CD8-positive, alpha-beta memory T cell (primary cell): Measurements from ENCODE around the gene DUSP7. TPM values are rescaled to one million over a fixed set of nuclear protein-coding genes. Genes with fewer than 3 reads are reported as not detected.

ENCODE experiments used
- CTCF ChIA-PET: fragments of 350-600 bp; sonication (Branson Sonifier 250); formaldehyde crosslinking; loops from one replicate; lab custom pipeline; 2021; ENCODE audit warnings: antibody characterized with exemption; lab: Charles Lee
- POLR2A ChIA-PET: fragments of 350-600 bp; sonication (Branson Sonifier 250); formaldehyde crosslinking; loops from one replicate; lab custom pipeline; 2021; ENCODE audit warnings: antibody characterized with exemption; lab: Charles Lee
- DNase-seq, 5 donors: peaks; one replicate each; pipeline versions ENCODE4 v3.0.0 to v3.0.0-alpha.2; 2020 to 2022; ENCODE audit warnings: mixed read lengths in 1 of 5
- H3K27ac ChIP-seq: one replicate; pipeline ENCODE4 v1.7.0; 2013; ENCODE audit warnings: low read depth, mild to moderate bottlenecking, low read length, moderate library complexity
- H3K27me3 ChIP-seq: 2 replicates; pipeline ENCODE4 v1.7.0; 2013; ENCODE audit warnings: low read length, mild to moderate bottlenecking; ENCODE audit not compliant: insufficient read depth, poor library complexity, severe bottlenecking
- H3K36me3 ChIP-seq: 2 replicates; pipeline ENCODE4 v1.7.0; 2013; ENCODE audit warnings: mild to moderate bottlenecking, low read length, moderate library complexity; ENCODE audit not compliant: insufficient read depth
- H3K4me1 ChIP-seq: 2 replicates; pipeline ENCODE4 v1.7.0; 2013; ENCODE audit warnings: mild to moderate bottlenecking, low read length, moderate library complexity; ENCODE audit not compliant: insufficient read depth
- H3K4me3 ChIP-seq: 2 replicates; pipeline ENCODE4 v1.7.0; 2013; ENCODE audit warnings: mild to moderate bottlenecking, low read length
- H3K9me3 ChIP-seq: 2 replicates; pipeline ENCODE4 v1.7.0; 2013; ENCODE audit warnings: mild to moderate bottlenecking, low read length
- H3K27ac Mint-ChIP-seq, 8 donors: one replicate each; pipeline ENCODE4 v1.8.0; 2020 to 2021; ENCODE audit warnings: mixed read lengths in 8 of 8, mild to moderate bottlenecking in 6 of 8, inconsistent platforms in 3 of 8, moderate library complexity in 3 of 8
- H3K27me3 Mint-ChIP-seq, 2 donors: one replicate each; pipeline ENCODE4 v1.8.0; 2020 to 2021; ENCODE audit warnings: mixed read lengths in 2 of 2, mild to moderate bottlenecking in 1 of 2, moderate library complexity in 1 of 2
- H3K36me3 Mint-ChIP-seq, 3 donors: one replicate each; pipeline ENCODE4 v1.8.0; 2020 to 2021; ENCODE audit warnings: mixed read lengths in 3 of 3, inconsistent platforms in 1 of 3, mild to moderate bottlenecking in 1 of 3
- H3K4me1 Mint-ChIP-seq, 3 donors: one replicate each; pipeline ENCODE4 v1.8.0; 2020 to 2021; ENCODE audit warnings: mixed read lengths in 3 of 3, inconsistent platforms in 1 of 3, mild to moderate bottlenecking in 1 of 3
- H3K4me3 Mint-ChIP-seq, 7 donors: one replicate each; pipeline ENCODE4 v1.8.0; 2020 to 2021; ENCODE audit warnings: mixed read lengths in 7 of 7, mild to moderate bottlenecking in 6 of 7, moderate library complexity in 4 of 7, inconsistent platforms in 2 of 7
- H3K9me3 Mint-ChIP-seq, 5 donors: one replicate each; pipeline ENCODE4 v1.8.0; 2020 to 2022; ENCODE audit warnings: mixed read lengths in 5 of 5, mild to moderate bottlenecking in 3 of 5, moderate library complexity in 2 of 5, inconsistent platforms in 1 of 5
- polyA plus RNA-seq: library from polyadenylated mRNA; unstranded; fragments of 300-500 nt; fragmentation: Illumina TruSeq; gene quantifications from one replicate; pipeline ENCODE4 v1.2.3, GENCODE V29; 2021
- total RNA-seq, 2 experiments: library from RNA; stranded (reverse); gene quantifications; one replicate each; pipeline ENCODE4 v1.2.3, GENCODE V29; 2021

DUSP7 gene
- total and polyA plus RNA-seq, 3 experiments from 2014 or later = 7.2 to 27.2 (median 26.3) TPM

- H3K9me3 ChIP-seq = no peaks in the 10 kb centered on the region
- no peak for DNase-seq
- ChIA-PET CTCF (no interaction called here), POLR2A (no interaction called here)
- H3K36me3 ChIP-seq = no peaks in the 10 kb centered on the region
- H3K4me1 ChIP-seq = no peaks in the 10 kb centered on the region
- Mint-ChIP-seq H3K27me3 (peaks cover 0 to 1% of the 10 kb centered on the region in 2 donors), H3K4me3 (peak overlapping the region in 1 of 7 donors; percentile 54), H3K27ac (no peak overlapping the region), H3K36me3 (no peaks in the 10 kb centered on the region), H3K4me1 (no peaks in the 10 kb centered on the region), H3K9me3 (no peaks in the 10 kb centered on the region)
- H3K27me3 ChIP-seq = no peaks in the 10 kb centered on the region
- H3K27ac ChIP-seq = no peak overlapping the region
- no peak overlapping the region for H3K4me3 ChIP-seq
Observed at GRCh38 chr3:52024765-52025452, 31.5 kb downstream of the DUSP7 start.

GRCh38 chr3:52023860-52024764 is 32.3 kb downstream of the DUSP7 start:
- Mint-ChIP-seq H3K36me3 (no peaks in the 10 kb centered on the region), H3K27me3 (peaks cover 0 to 1% of the 10 kb centered on the region in 2 donors), H3K27ac (no peak overlapping the region), H3K4me1 (no peaks in the 10 kb centered on the region), H3K4me3 (no peak overlapping the region), H3K9me3 (no peaks in the 10 kb centered on the region)
- ChIA-PET POLR2A (no interaction called here), CTCF (no interaction called here)
- no peak overlapping the region for H3K4me3 ChIP-seq
- DNase-seq = no peak
- H3K9me3 ChIP-seq = no peaks in the 10 kb centered on the region
- H3K27ac ChIP-seq = no peak overlapping the region
- no peaks in the 10 kb centered on the region for H3K27me3 ChIP-seq
- no peaks in the 10 kb centered on the region for H3K4me1 ChIP-seq
- H3K36me3 ChIP-seq = no peaks in the 10 kb centered on the region

DNA sequence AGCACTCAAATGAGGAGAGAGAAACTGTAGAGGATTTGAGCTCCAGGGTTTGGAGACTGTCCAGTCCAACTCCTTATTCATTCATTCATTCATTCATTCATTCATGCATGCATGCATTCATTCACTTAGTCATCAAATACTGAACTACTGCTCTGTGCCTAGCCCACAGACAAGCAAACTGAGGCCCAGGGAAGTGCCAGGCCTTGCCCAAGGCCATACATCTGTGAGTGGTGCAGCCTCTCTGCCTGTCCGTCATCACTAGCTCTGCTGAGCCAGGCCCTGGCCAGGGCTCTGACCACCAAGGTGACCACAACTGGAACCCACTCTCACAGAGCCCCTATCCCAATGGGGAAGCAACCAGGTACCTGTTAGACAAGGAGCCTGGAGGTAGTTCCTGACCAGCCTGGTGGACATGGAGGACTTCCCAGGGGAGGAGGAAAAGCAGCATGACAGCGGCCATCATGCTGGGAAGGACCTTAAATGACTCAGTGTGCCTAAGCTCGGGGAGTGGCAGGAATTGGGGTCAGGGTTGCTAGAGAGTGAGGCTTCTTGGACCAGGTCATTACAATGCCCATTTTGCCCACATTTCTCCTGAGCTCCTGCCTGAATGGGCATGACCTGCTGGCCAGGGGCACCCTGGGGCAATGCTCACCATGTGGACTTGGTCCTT is 33.1 kb downstream of the DUSP7 start:
- H3K27ac ChIP-seq = no peak overlapping the region
- ChIA-PET CTCF (interaction anchor here (0.7 kb wide), 1 partner anchor 187 kb away, joined by 3 read pairs; no protein-coding TSS in a partner anchor), POLR2A (no interaction called here)
- peaks cover 0 to 1% of the 10 kb centered on the region in 2 donors for H3K27me3 Mint-ChIP-seq
- no peaks in the 10 kb centered on the region for H3K4me1 ChIP-seq
- no peak for DNase-seq
- no peaks in the 10 kb centered on the region for H3K9me3 Mint-ChIP-seq
- H3K36me3 Mint-ChIP-seq = no peaks in the 10 kb centered on the region
- no peaks in the 10 kb centered on the region for H3K36me3 ChIP-seq
- H3K4me3 ChIP-seq = no peak overlapping the region
- no peaks in the 10 kb centered on the region for H3K4me1 Mint-ChIP-seq
- H3K27me3 ChIP-seq = no peaks in the 10 kb centered on the region
- H3K4me3 Mint-ChIP-seq = no peak overlapping the region
- peak overlapping the region in 1 of 8 donors; percentile 64 for H3K27ac Mint-ChIP-seq
- H3K9me3 ChIP-seq = no peaks in the 10 kb centered on the region

DNA sequence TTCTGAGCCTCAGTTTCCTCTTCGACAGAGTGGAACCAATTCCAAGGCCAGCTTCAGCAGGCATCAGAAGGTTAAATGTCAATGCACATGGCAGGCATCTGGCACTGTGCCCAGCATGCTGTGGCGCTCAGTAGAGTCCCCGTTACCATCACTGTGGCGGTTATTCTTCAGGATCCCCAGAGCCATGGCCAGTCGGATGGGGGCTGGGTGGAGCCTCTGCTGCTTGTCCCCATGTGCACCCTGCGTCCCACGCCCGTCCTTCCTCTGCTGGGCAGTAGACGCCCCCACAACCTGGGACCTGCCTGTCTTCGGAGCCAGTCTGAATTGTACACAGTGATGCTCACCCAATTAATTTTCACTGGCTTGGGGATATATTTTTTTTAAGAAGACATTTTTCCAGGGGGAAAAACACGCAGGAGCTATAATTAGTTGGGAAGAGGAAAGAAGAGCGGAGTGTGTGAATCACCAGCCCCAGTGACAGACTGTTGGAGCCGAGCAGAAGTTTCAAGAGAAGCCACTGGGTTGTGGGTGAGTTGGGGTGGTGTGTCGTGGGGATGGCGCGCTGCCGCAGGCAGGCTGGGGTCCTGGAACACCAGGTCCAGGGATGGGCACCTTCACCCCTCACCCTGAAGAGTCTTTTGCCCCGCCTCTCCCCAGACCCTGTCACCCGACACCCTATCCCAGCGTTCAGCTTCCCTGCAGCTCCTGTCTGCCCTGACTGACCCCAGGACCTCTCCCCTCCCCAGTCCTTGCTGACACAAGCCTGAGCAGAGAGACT is 33.9 kb downstream of the DUSP7 start:
- Histone ChIP-seq H3K4me3 (no peak overlapping the region), H3K36me3 (no peaks in the 10 kb centered on the region), H3K4me1 (no peaks in the 10 kb centered on the region), H3K9me3 (no peaks in the 10 kb centered on the region), H3K27ac (no peak overlapping the region), H3K27me3 (no peaks in the 10 kb centered on the region)
- Mint-ChIP-seq H3K36me3 (no peaks in the 10 kb centered on the region), H3K27ac (peak overlapping the region in 1 of 8 donors; percentile 32), H3K9me3 (no peaks in the 10 kb centered on the region), H3K4me1 (no peaks in the 10 kb centered on the region), H3K27me3 (peaks cover 0 to 1% of the 10 kb centered on the region in 2 donors), H3K4me3 (no peak overlapping the region)
- DNase-seq = no peak
- CTCF ChIA-PET = interaction anchor here (0.7 kb wide), 1 partner anchor 188 kb away, joined by 3 read pairs; no protein-coding TSS in a partner anchor
- POLR2A ChIA-PET = no interaction called here

DNA sequence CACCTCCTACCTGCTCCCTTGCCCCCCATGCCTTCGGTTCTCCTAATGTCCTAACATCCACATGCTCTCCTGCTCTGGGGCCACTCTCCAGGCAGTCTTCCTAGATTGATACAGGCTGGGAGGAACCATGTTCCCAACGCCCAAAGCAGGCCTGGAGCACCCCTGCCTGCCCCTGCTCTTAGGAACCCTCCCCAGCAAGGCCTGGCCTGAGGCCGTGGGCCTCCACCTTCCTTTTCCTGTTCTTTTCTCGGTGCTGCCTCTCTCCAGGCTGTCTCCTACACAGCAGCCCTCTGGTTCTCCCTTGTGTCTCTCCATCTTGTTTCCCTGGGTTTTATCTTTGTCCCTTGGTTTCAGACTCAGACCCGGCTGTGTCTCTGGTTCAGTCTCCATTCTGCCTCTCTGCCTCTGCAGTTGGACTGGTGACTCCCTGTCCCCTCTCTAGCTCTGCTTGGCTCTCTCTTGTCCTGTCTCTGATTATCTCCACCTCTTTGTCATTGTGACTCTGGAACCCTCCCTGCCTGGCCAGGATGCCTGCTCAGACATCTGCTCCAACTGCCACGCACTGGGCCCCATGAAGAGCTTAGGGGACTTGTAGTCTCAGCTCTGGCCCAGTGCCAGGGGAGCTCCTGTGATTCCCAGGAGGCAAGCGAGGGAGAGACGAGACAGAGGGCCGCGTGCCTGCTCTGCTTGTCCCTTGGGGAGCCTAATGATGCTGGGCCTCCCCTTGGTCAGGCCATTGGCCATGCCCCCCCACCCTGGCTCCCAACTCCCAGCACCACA is 34.7 kb downstream of the DUSP7 start:
- no peak overlapping the region for H3K4me3 Mint-ChIP-seq
- no peaks in the 10 kb centered on the region for H3K4me1 Mint-ChIP-seq
- peaks cover 0 to 1% of the 10 kb centered on the region in 2 donors for H3K27me3 Mint-ChIP-seq
- Histone ChIP-seq H3K36me3 (no peaks in the 10 kb centered on the region), H3K27ac (no peak overlapping the region), H3K27me3 (no peaks in the 10 kb centered on the region), H3K4me1 (no peaks in the 10 kb centered on the region), H3K9me3 (no peaks in the 10 kb centered on the region), H3K4me3 (no peak overlapping the region)
- ChIA-PET CTCF (no interaction called here), POLR2A (no interaction called here)
- H3K9me3 Mint-ChIP-seq = no peaks in the 10 kb centered on the region
- DNase-seq = no peak
- H3K36me3 Mint-ChIP-seq = no peaks in the 10 kb centered on the region
- peak overlapping the region in 4 of 8 donors; percentile 12 to 52 (median 24) for H3K27ac Mint-ChIP-seq

GRCh38 chr3:52020796-52021195 is 35.6 kb downstream of the DUSP7 start:
- H3K27me3 Mint-ChIP-seq = peaks cover 0 to 1% of the 10 kb centered on the region in 2 donors
- H3K27me3 ChIP-seq = no peaks in the 10 kb centered on the region
- H3K9me3 ChIP-seq = no peaks in the 10 kb centered on the region
- POLR2A ChIA-PET = no interaction called here
- no peaks in the 10 kb centered on the region for H3K4me1 ChIP-seq
- no peak overlapping the region for H3K4me3 ChIP-seq
- no peak overlapping the region for H3K27ac ChIP-seq
- H3K27ac Mint-ChIP-seq = peak overlapping the region in 2 of 8 donors; percentile 23 to 30
- H3K4me3 Mint-ChIP-seq = no peak overlapping the region
- H3K36me3 ChIP-seq = no peaks in the 10 kb centered on the region
- no peak for DNase-seq
- CTCF ChIA-PET = no interaction called here
- H3K9me3 Mint-ChIP-seq = no peaks in the 10 kb centered on the region
- no peaks in the 10 kb centered on the region for H3K4me1 Mint-ChIP-seq
- H3K36me3 Mint-ChIP-seq = no peaks in the 10 kb centered on the region

DNA sequence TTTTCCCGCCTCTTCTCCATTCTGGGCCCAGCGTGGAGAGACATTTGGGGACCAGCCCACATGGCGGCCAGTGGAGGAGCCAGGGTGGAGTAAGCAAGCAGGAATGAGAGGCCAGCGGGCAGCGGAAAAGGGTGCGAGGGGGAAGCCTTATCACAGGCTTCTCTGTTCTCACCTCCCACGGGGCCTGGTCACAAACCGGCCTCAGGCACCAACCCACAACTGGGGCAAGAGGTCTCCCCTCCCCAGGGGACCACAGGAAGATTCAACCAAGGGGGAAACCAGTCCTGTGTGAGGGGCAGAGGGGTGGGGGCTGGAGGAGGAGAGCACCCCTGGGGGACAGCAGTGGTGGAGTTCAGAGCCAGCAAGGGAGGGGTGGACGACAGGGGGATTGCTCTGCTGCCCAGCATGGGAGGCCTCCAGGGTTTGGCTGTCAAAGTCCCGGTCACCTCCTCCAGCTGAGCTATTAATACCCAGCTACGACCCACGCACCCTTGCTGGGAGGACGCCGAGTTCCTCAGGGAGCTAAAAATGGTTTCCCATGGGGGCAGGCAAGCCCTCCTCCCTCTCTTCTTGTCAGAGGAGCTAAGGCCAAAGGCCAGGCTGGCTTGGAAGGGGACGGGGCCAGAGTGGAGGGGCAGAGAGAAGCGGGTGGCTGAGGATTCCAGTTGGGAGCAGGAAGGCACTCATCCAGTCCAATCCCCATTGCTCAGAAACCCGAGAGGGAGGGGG is 36.9 kb downstream of the DUSP7 start:
- Histone ChIP-seq H3K4me1 (no peaks in the 10 kb centered on the region), H3K4me3 (no peak overlapping the region), H3K36me3 (no peaks in the 10 kb centered on the region), H3K9me3 (no peaks in the 10 kb centered on the region), H3K27me3 (no peaks in the 10 kb centered on the region), H3K27ac (no peak overlapping the region)
- Mint-ChIP-seq H3K27me3 (peaks cover 0 to 1% of the 10 kb centered on the region in 2 donors), H3K9me3 (no peaks in the 10 kb centered on the region), H3K27ac (no peak overlapping the region), H3K4me1 (no peaks in the 10 kb centered on the region), H3K36me3 (no peaks in the 10 kb centered on the region), H3K4me3 (no peak overlapping the region)
- ChIA-PET CTCF (no interaction called here), POLR2A (no interaction called here)
- DNase-seq = no peak
